IPS-18a (cell line): ENCODE results near the gene TRABD.

Experiments
- H3K27ac ChIP-seq: one replicate; pipeline ENCODE4 v1.5.1; 2013; ENCODE audit warnings: low read length
- H3K27me3 ChIP-seq: one replicate; pipeline ENCODE4 v1.6.1; 2013; ENCODE audit warnings: mild to moderate bottlenecking, low read length; ENCODE audit not compliant: control insufficient read depth, insufficient read depth
- H3K36me3 ChIP-seq: one replicate; pipeline ENCODE4 v1.6.1; 2013; ENCODE audit warnings: low read depth, low read length; ENCODE audit not compliant: control insufficient read depth
- H3K4me1 ChIP-seq: one replicate; pipeline ENCODE4 v1.6.1; 2013; ENCODE audit warnings: low read depth, low read length; ENCODE audit not compliant: control insufficient read depth
- H3K4me3 ChIP-seq: one replicate; pipeline ENCODE4 v1.5.1; 2013; ENCODE audit warnings: low read length
- H3K9ac ChIP-seq: one replicate; pipeline ENCODE4 v1.6.1; 2013; ENCODE audit warnings: mild to moderate bottlenecking, low read length, moderate library complexity
- H3K9me3 ChIP-seq: one replicate; pipeline ENCODE4 v1.6.1; 2013; ENCODE audit warnings: low read depth, low read length; ENCODE audit not compliant: control insufficient read depth

Gene TRABD

DNA sequence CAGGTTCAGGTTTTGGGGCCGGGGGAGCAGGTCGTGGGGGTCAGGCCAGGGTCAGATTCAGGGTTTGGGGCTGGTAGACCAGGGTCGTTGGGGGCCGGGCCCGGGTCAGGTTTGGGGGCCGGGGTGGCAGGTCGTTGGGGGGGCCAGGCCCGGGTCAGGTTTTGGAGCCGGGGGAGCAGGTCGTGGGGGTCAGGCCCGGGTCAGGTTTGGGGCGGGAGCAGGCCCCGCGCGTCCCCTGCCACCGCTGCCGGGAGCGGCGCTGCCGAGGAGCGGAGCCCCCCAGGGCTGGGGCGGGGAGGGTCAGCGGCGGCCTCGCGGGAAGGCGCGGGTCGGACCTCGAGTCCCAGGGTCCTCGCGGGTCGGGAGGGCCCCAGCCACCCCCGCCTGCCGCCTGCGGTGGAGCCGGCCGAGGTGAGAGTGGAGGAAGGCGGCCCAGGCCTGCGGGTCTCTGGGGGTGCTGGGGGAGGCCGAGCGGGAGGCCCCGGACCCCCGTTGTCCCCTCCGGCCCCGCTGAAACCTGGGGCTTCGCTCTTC, 535 bp downstream of the TRABD start:
- Histone ChIP-seq H3K27me3 (no peaks in the 10 kb centered on the region), H3K27ac (no peak overlapping the region), H3K9me3 (no peaks in the 10 kb centered on the region), H3K9ac (peak overlapping the region; percentile 52), H3K4me1 (no peaks in the 10 kb centered on the region), H3K36me3 (no peaks in the 10 kb centered on the region), H3K4me3 (peak overlapping the region; percentile 66)

DNA sequence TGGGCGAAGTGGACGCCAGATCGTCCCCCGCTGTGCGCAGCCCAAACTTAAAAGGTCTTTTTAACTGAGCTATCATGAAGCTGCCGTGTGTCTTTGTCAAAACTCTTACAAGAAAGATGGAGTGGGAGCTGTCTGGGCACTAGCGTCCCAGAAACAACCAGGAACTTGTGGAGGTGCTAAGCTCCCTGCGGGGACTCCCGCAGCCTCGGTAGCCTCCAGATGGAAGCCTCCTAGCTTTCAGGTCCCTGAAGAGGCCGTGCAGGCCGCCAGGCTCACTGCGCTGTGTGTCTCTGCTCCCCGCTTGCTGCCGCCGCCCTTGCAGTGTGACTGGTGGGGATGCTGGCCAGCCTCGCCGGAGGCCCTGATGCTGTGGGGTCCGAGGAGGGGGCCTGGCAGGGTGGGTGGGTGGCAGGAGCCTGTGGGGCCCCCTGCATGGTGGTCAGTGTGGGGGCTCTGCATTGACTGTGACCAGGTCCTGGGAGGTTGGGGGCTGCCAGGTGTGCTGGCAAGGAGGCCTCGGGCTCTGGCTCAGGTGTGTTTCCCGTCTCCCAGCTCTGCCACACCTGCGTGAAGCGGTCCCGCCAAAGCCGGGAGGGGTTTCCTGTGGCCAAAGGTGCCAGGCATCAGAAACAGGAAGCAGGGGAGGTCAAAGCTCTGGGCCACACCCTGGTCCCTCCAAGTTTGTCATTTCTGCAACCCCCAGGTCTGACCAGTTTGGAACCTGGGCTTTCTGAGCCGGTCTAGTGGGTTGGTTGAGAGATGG, 1.2 kb downstream of the TRABD start:
- Histone ChIP-seq H3K27ac (no peak overlapping the region), H3K9ac (peak overlapping the region; percentile 52), H3K27me3 (no peaks in the 10 kb centered on the region), H3K4me1 (no peaks in the 10 kb centered on the region), H3K9me3 (no peaks in the 10 kb centered on the region), H3K4me3 (peak overlapping the region; percentile 66), H3K36me3 (no peaks in the 10 kb centered on the region)

- Histone ChIP-seq H3K9ac (no peak overlapping the region), H3K9me3 (no peaks in the 10 kb centered on the region), H3K27ac (no peak overlapping the region)
Measured at GRCh38 chr22:50188356-50188755, 2.6 kb downstream of the TRABD start.

DNA sequence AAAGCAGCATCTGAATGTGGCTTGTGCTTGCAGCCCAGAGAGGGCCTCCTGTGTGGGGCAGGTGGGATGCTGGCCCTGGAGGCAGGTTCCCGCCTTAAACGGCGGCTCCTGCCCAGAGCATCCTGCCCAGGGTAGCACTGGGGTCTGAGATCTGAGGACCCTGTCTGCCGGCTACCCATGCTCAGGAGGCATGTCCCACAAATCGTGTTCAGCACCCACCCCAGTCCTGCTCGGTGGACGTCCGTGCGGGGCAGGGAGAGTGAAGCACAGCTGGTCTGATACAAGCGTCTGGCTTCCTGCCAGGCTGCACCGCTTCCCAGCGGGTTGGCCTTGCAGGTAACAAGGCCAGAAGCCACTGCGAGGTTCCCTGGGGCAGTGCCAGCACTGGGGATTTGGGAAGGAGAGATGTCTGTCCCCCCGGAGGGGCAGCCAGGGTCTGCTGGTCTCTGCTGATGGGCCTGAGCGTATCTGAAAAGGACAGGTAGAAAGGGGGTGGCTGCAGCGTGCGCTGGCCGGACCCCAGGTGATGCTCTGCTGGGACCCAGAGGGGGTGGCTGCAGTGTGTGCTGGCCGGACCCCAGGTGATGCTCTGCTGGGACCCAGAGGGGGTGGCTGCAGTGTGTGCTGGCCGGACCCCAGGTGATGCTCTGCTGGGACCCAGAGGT, 3.6 kb downstream of the TRABD start:
- Histone ChIP-seq H3K9ac (no peak overlapping the region), H3K27me3 (no peaks in the 10 kb centered on the region), H3K27ac (no peak overlapping the region), H3K9me3 (no peaks in the 10 kb centered on the region), H3K4me3 (no peak overlapping the region), H3K36me3 (peaks cover 3% of the 10 kb centered on the region), H3K4me1 (no peaks in the 10 kb centered on the region)

More at GRCh38 chr22:50188356-50188755, 2.6 kb downstream of the TRABD start:
- no peaks in the 10 kb centered on the region for H3K36me3 ChIP-seq
- no peak overlapping the region for H3K4me3 ChIP-seq
- no peaks in the 10 kb centered on the region for H3K27me3 ChIP-seq
- no peaks in the 10 kb centered on the region for H3K4me1 ChIP-seq

- Histone ChIP-seq H3K27me3 (no peaks in the 10 kb centered on the region), H3K4me1 (no peaks in the 10 kb centered on the region), H3K36me3 (peaks cover 8% of the 10 kb centered on the region), H3K9ac (no peak overlapping the region), H3K9me3 (no peaks in the 10 kb centered on the region), H3K4me3 (no peak overlapping the region), H3K27ac (no peak overlapping the region)
Measured at GRCh38 chr22:50189849-50190181, 4.1 kb downstream of the TRABD start.

GRCh38 chr22:50190182-50190940, 4.6 kb downstream of the TRABD start:
- no peaks in the 10 kb centered on the region for H3K27me3 ChIP-seq
- H3K4me1 ChIP-seq = no peaks in the 10 kb centered on the region
- peak overlapping the region; percentile 24 for H3K9ac ChIP-seq
- H3K4me3 ChIP-seq = peak overlapping the region; percentile 34
- H3K36me3 ChIP-seq = peaks cover 10% of the 10 kb centered on the region
- no peaks in the 10 kb centered on the region for H3K9me3 ChIP-seq
- no peak overlapping the region for H3K27ac ChIP-seq

- no peaks in the 10 kb centered on the region for H3K4me1 ChIP-seq
- peak overlapping the region; percentile 34 for H3K4me3 ChIP-seq
Measured at GRCh38 chr22:50190941-50191741, 5.4 kb downstream of the TRABD start.

DNA sequence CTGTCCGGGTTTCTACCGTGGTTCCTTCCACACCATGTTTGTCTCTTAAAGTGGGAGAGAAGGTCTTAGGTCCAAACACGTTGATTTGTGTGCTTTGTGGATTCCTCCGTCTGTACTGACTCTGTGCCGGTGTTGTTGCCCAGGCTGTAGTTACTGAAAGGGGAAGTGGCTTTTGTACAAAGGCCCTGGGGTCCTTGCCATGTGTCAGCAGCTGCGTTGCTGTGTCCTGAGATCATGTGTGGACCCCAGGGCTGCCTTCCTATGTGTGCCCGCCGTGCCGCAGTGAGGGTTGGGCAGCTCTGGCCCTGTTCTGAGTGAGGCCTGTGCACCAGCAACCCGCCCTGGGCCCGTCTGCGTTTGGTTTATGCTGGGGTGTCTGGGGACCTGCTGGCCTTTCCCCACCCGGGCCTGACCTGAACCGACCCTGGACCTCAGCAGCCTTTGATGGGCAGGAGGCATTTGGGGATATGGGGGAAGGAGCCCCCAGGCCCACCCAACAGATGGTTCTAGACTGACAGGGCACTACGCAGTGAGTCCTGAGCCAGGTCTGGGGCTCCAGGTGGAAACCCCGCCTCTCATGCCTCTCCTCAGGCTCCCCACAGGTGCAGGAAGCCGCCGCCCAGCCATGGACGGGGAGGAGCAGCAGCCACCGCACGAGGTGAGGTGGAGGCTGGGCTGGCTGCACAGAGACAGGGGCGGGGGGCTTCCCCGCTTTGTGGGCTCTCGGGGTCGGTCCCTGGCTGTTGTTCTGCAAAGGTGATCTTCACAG, 6.9 kb downstream of the TRABD start:
- H3K27ac ChIP-seq = no peak overlapping the region

More at GRCh38 chr22:50190941-50191741, 5.4 kb downstream of the TRABD start:
- H3K36me3 ChIP-seq = peaks cover 13% of the 10 kb centered on the region
- H3K27me3 ChIP-seq = no peaks in the 10 kb centered on the region
- no peaks in the 10 kb centered on the region for H3K9me3 ChIP-seq
- H3K9ac ChIP-seq = peak overlapping the region; percentile 24
- no peak overlapping the region for H3K27ac ChIP-seq

DNA sequence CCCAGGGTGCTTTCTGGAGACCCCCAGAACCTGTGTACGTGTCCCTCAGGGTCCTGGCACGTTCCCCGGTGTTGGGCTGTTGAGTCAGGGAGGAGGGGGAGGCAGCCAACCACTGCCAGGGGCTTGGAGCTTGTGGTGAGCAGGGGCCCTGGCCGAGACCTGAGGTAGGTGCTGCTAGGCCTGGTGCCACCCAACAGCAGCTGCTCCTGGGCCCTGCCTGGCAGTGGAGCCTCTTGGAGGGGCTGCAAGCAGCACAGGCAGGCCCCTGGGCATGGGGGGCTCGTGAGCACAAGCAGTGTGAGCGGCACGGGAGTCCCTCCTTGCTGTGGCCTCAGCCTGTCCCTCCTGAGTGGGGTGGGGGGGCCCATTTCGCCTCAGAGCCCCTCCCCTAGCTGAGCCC, 7.9 kb downstream of the TRABD start:
- Histone ChIP-seq H3K27ac (no peak overlapping the region), H3K36me3 (peaks cover 16% of the 10 kb centered on the region), H3K9ac (no peak overlapping the region)

More for the DNA sequence above, 6.9 kb downstream of the TRABD start:
- Histone ChIP-seq H3K4me3 (no peak overlapping the region), H3K9ac (no peak overlapping the region), H3K36me3 (peaks cover 16% of the 10 kb centered on the region), H3K9me3 (no peaks in the 10 kb centered on the region), H3K27me3 (no peaks in the 10 kb centered on the region), H3K4me1 (no peaks in the 10 kb centered on the region)

GRCh38 chr22:50194037-50194805, 8.5 kb downstream of the TRABD start:
- no peak overlapping the region for H3K4me3 ChIP-seq
- H3K27ac ChIP-seq = no peak overlapping the region
- H3K27me3 ChIP-seq = no peaks in the 10 kb centered on the region
- H3K9ac ChIP-seq = no peak overlapping the region
- no peaks in the 10 kb centered on the region for H3K4me1 ChIP-seq
- H3K9me3 ChIP-seq = no peaks in the 10 kb centered on the region
- peaks cover 16% of the 10 kb centered on the region for H3K36me3 ChIP-seq

More for the DNA sequence above, 7.9 kb downstream of the TRABD start:
- no peaks in the 10 kb centered on the region for H3K27me3 ChIP-seq
- no peak overlapping the region for H3K4me3 ChIP-seq
- H3K4me1 ChIP-seq = no peaks in the 10 kb centered on the region
- no peaks in the 10 kb centered on the region for H3K9me3 ChIP-seq
